IPS DF 4.7 (cell line): ENCODE data around the gene ZPBP.
"Not testable (repeated sequence)": the region's sequence is repeated elsewhere in the genome, so short reads cannot be mapped to it uniquely, and the experiment has no call there.

Experiments used
- DNase-seq: peaks from one replicate; pipeline ENCODE4 v3.0.0-alpha.2; 2013; ENCODE audit warnings: low spot score; ENCODE audit errors: extremely low read depth

The ZPBP gene

DNA sequence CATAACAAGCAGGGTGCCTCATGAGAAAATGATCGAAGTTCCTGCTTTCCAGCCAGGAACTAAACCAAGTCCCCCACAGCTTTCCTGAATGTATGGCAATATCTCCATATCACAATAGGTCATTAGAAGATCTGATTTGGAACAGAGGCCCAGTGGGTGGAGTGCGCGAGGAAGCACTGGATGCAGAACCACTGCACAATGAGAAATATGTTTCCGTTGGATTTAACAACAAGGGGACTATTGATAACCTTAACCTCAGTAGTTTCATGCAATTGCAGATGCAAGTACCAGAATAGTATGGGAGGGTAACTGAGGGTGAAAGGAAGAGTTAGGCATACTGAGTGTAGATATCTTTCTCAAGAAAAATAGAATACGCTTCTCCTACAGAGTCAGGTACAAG is 45.3 kb downstream of the ZPBP start:
- DNase-seq, result no peak

GRCh38 chr7:50041165-50041564 is 51.9 kb downstream of the ZPBP start:
- DNase-seq, result not testable (repeated sequence)

GRCh38 chr7:50037086-50037485 is 56.0 kb downstream of the ZPBP start:
- no peak for DNase-seq

- no peak for DNase-seq
Observed at GRCh38 chr7:50022991-50023390, 70.1 kb downstream of the ZPBP start.

DNA sequence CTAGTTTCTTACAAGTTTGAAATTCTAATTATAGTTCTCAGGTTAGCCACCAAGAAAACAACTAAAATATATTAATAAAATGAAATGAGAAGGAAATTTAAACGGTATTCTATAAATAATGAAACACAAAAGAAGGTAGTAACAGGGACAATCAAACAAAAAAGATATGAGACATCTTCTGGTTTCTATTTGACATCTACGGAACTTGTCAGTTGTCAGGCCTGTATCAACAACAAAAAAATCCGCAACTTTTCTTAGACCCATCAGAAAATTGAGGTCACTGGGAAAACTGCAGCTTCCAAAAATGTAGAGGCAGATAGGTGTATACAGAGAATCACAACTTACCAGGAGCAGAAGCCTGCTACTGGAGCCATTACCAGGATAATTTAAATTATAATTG is 70.6 kb downstream of the ZPBP start:
- DNase-seq, result no peak

DNA sequence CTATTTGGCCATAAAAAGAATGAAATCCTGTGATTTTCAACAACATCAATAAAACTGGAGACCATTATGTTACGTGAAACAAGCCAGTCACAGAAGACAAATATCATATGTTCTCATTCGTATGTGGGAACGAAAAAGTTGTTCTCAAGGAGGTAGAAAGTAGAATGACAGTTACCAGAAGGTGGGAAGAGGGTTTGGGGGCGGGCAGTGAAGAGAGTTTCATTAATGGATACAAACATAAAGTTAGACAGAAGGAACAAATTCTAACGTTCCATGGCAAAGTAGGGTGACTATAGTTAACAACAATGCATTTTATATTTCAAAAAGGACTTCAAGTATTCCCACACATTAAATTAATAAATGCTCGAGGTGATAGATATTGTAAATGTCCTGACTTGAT is 97.4 kb downstream of the ZPBP start:
- no peak for DNase-seq

DNA sequence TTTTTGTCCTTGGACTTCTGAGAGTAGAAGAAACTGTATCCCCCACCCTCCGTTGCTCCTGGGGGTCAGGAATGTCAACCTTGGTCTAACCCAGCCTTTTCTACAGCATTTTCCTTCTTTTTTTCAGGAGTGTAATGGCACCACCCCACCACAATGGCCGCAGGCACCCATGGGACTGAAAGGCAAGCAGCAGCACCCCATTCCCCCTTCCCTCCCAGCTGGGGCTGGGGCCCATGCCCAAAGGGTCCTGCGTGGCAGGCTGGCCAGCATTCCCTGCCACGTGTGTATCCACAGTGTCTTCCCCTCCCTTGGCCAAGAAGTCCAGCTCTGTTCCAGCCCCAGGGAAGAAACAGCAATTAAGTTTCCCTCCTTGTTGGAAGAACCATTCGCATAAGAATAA is 106.9 kb downstream of the ZPBP start:
- DNase-seq, result no peak

DNA sequence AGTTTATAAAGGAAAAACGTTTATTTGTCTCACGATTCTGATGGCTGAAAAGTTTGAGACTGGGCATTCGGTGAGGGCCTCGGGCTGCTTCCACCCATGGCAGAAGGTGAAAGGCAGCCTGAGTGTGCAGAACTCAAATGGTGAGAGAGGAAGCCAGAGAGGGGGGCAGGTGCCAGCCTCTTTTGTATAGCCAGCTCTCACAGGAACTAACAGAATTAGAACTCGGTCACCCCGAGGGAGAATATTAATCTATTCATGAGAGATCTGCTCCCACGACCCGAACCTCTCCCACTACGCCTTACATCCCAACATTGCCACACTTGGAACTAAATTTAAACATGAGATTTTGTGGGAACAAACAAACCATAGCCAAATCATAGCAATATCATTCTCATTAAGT is 112.6 kb downstream of the ZPBP start:
- DNase-seq, result no peak

DNA sequence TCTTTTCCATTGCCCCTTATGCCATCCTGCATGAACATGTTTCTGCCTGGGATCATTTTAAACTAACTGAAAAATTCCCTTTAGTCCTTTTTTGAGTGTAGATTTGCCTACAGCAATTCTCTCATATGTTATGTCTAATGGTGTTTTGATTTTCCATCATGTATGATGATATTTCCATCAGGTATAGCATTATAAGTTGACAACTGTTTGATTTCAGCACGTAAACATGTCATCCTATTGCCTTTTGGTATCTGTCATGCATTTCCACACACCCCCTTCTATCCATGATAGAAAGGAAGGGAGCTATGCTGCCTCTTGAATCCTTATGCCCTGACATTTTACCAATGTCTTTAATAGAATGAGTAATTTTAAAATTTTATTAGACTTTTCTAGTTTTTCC is 116.8 kb downstream of the ZPBP start:
- DNase-seq, result no peak

DNA sequence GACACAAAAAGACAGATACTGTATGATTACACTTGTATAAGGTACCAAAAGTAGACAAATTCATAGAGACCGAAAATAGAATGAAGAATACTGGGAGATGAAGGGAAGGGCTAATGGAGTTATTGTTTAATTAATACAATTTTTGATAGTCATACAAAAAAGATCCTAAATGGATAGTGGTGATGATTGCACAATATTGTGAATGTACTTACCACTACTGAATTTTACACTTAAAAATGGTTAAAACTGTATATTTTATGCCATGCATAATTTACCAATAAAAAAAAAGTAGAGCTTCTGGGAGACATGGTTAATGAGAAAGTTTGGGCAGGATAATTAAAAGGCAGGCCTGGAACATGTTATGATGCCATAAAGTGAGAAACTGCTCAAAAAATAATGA is 119.0 kb downstream of the ZPBP start:
- no peak for DNase-seq

GRCh38 chr7:49937608-49938007 is 155.4 kb downstream of the ZPBP start:
- DNase-seq, result no peak

GRCh38 chr7:49931627-49932026 is 161.4 kb downstream of the ZPBP start:
- no peak for DNase-seq

DNA sequence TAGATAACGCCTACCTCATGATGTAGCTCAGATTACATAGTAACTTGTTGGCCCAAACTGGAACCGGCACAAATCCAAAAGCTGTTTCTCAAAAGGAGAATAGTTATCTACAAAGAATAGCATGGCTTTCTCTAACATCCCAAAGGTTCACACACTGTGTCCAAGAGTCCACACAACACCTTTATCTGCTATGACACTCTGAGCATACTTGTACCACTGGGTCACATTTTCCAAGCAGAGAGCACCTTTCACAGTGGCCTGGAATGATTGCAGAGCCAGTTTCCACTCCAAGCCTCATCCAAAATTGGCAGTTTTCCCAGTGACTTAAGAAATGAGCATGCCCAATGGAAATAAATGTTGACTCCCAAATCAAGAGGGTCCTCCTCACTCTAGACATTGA is 164.3 kb downstream of the ZPBP start:
- DNase-seq, result no peak

GRCh38 chr7:49927631-49928030 is 165.4 kb downstream of the ZPBP start:
- no peak for DNase-seq

DNA sequence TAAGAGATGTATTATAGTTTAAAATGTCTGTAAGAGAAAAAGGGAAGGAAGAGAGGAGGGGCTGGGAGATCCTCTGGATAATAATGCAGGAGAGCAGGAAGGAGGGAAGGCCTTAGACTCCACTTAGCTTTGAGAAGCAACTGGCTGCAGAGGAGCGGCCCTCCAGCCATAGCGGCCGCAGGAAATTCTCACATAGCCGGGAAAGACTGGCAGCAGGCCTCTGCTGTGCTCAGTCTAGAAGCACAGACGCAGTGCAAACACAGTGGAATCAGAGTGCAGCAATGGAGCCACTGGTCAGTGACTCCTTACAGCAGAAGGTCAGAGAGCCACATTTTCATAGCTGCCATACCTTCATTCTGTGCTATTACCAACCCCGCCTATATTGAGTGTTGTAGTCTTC is 166.3 kb downstream of the ZPBP start:
- no peak for DNase-seq

- DNase-seq, result no peak
Observed at GRCh38 chr7:49911909-49912308, 181.1 kb downstream of the ZPBP start.

GRCh38 chr7:49894543-49894942 is 198.5 kb downstream of the ZPBP start:
- no peak for DNase-seq

- DNase-seq, result no peak
Observed at GRCh38 chr7:49893131-49893530, 199.9 kb downstream of the ZPBP start.

- DNase-seq, result no peak
Observed at GRCh38 chr7:49892481-49892880, 200.6 kb downstream of the ZPBP start.
